NCI-H128 (cell line): ENCODE measurements around the gene SHC3.

Experiments used
- DNase-seq: peaks from one replicate; lab custom pipeline; 2025; ENCODE audit not compliant: unreplicated experiment; lab: John Stamatoyannopoulos, UW

SHC3 gene

DNA sequence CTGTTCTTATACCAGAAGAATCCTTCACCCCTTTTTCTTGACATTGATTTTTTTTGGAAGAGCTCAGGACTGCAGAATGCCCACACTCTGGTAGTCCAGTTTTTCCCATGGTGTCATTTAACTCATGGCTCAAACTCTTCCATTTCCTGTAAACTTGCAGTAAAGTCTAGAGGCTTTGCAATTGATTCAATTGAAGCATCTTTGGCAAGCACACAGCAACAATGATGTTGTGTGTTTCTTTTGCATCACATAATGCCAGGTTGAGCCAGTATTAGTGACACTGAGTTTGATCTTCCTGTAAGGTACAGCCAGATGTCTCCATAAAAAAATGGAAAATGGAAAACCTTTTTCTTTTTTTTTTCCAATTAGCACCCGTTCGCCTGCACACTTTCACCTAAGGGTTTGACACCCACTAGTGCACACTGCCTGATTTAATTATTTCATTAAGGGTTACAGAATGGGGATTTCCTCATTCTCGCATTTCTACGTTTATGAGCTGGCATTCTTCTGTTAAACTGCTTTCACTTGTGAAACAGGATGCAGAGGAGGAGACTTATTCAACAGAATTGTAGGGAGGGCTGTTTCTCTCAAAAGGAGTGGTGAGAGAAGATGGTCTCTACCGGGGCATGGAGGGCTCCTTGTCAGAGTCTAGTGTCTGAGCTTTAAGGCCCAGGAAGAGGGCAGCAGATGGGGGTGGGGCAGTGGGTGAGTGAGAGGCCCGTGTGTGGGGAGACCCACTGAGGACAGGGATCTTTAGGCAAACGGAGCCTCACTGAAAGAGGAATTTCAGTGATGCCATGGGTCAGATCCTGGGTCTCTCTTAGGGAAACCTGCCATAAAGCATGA is 189.6 kb downstream of the SHC3 start:
- no peak for DNase-seq

DNA sequence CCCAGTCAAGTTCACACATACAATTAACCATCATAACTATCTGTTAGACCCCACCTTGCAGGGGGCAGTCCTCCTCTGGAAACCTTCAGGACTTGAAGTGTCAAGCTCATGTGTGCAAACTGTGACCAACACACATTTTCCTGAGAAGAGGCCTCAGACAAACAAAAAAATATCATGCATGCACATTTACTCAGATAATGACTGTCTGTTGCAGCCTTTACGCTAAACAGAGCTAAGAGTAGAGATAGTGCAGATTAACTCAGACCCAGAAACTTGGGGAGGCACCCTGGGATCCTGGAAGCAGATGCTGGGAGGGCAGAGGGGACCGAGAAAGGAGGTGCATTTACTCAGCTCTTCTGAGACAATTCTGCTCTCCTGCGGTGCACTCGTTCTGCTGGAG is 191.0 kb downstream of the SHC3 start:
- DNase-seq = no peak

DNA sequence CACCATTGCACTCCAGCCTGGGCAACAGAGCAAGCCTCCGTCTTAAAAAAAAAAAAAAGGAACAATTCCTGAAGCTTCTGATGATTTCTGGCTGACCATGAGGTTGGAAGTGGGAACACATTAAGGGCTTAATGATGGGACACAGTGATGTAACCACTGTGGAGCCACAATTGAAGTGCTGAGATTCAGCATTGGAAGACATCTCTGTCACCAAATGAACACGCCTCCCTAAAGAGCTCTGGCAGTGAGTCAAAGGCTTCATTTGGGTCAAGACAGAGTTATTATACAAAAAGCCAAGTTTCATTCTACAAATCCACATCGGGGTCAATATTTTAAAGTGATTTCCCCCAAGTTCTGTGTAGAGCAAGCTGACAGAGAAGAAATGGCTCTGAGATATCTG is 191.8 kb downstream of the SHC3 start:
- DNase-seq = no peak

DNA sequence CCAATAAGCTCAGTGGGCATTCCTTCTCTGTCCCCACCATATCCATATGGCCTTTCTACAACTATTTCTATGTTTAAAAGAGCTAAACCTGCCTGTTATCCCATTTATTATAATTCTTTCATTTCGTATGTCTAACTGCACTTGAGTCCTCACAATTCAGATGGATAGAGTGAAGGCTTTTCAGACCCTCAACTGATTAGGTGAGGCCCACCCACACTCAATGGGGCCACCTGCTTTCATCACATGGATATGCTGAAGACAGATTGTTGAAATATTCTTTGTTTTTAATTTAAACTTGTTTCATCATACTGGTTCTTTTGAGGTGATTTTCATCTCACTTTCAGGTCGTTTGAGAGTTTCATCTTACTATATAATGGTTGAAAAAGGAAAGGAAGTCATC is 193.0 kb downstream of the SHC3 start:
- no peak for DNase-seq

DNA sequence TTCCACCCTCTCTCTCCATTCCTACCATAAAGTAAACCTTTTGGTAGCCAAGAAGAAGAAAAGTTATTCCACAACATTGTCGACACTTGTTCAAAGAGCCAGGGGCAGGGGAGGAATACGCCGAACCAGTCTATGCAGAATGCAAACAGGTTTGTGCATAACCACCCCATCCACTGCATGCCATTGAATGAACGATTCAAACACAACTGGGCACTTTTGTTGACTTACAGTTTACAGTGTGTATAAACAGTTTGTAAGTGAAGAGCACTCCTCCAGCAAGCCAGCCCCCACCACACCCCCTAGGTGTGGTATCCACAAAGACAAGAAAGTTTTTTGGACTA is 194.1 kb downstream of the SHC3 start:
- DNase-seq = no peak

DNA sequence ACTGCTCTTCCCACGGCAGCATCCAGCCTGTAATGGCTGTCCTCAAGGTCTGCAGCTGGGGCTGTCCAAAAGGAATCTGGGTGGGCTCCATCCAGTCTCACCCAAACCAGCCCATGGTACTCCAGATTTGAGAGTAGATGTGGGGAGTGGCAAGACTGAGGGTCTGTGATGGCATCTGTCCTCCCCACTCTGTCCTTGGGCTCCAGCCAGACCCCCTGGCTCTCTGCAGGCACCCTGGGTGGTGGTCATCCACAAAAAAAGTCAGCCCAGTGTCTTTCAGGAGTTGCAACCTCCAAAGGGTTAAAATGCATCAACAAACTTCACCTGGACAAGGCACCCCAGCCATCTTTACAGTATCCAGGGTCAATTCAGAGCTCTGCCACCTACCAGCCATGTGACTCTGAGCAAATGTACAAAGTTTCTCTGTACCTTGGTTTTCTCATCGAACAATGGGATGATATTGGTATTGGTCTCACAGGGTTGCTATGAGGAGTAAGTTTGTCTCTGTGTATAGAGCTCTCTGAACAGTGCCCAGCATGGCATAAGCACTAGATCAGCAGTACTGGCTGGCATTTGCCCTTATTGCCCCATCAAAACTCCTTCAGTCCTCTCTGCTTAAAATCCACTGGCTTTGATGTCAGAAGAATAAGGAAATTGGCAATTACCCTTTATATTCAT is 194.6 kb downstream of the SHC3 start:
- DNase-seq = no peak

DNA sequence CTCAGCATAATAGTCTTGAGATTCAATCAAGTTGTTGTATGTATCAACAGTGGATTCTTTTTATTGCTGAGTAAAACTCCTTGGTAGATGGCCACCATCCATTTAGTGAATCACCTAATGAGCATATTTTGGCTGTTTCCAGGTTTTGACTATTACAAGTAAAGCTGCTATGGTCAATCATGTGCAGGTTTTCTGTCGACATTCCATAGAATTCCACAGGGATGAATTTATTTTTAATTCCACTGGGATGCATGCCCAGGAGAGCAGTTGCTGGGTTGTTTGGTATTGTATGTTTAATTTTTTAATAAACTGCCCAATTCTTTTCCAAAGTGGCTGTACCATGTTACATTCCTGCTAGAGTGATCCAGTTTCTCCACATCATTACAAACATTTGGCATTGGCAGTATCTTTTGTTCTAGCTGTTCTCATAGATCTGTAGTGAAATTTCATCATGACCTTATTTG is 197.8 kb downstream of the SHC3 start:
- DNase-seq = no peak

DNA sequence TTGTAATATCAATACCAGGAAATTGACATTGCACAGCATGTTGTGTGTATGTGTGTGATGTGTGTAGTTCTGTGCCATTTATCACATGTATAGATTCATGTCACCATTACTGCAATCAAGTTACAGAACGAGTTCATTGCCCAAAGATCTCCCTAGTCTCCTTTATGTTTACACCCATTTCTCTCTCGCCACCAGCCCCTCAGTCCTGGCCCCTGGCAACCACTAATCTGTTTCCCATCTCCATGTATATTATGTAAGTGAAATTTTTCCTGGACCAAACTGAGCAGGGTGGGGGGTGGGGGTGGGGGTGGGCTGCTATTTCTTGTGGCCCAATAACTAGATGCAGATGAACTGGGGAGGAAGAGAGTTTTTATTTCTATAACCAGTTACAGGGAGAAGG is 198.8 kb downstream of the SHC3 start:
- no peak for DNase-seq

DNA sequence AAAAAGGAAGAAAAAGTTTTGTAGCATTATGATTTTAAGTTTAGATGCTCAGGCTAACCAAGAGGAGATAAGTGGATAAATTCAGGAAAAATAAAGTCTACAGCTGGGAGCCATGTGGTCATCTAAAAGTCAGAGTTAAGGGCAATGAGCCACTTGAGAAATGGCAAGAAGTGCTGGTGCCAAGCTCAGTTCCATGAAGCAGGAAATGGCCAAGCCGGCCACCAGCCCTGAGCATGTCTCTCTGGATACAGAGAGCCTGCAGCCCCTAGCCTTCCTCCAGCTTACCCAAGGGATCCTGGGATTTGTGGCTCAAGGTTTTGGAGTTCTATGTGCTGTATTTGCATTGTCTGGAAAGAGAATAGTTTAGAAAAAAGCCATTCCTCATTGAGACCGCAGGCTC is 199.6 kb downstream of the SHC3 start:
- DNase-seq = no peak

DNA sequence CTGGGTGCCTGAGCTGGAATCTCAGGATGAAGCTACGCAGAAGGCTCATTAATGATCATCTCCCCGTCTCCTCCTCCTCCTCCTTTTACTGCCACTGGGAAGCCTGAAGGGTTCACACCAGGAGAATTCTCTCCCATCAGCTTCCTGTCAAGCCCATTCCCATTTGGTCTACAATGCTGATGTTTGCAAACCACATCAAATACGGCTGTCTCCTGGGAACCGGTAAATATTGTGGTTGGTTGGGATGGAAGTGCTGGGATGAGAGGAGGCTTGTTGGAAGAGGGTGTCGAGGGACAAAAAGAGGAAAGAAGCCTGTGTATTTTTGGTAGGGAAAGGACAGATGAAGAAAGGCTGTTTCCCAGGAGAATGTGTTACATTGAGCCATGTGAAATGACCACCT is 200.6 kb downstream of the SHC3 start:
- DNase-seq = no peak

DNA sequence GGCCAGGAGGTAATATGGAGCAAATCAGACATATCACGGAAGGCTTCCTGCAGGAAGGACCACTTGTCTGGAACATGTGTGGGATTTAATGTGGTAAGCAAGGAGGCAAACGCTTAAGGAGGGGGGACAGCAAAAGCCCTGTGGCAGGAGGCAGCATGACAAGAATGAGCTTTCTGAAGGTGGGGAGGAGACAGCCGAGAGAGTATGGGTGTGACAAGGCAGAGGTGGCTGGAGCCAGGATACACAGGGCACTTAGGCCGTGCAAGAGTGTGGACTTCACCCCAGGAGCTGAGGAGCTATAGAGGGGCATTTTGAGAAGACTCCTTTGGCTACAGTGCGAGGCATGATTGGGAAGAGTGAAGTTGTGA is 201.7 kb downstream of the SHC3 start:
- DNase-seq = no peak

DNA sequence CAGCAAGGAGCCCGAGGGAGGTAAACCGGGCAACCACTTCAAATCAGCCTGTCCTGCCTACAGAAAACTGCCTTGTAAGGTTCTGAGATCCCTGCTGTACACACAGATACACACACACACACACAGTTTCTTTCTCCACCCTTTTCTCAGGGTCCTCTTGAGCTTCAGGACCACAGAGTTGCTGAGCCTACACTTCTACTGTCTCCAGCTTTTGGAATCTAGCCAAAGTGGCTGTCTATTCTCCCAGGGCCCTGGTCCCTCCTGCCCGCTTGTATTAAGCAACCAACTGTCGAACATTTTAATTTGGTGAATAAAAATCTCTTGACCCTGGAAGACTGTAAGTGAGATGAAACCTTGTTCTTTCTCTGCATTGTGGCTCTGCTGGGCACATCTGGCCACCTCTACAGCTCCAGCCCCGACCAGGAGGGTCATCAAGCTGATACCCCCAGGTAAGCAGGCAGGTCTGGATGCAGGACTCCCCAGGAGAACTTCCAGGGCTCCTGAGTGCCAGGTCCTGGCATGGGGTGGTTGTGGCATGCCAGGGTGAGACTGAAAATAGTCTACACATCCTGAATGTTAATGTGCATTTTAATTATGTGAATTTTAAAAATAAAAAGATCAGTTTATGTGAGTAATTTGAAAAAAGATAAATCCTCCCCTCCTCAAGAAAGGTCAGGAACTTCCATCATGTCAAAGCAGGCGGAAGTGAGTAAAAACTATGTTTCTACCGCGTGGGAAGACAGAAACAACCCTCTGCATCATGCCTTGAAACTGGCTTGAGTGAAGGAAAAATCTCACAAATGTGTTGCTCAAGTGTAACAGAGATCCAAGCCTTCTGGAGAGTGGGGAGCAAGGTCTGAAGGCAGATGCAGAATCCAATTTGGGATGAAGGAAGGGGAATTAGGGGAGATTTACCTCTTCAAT is 202.4 kb downstream of the SHC3 start:
- DNase-seq = no peak

DNA sequence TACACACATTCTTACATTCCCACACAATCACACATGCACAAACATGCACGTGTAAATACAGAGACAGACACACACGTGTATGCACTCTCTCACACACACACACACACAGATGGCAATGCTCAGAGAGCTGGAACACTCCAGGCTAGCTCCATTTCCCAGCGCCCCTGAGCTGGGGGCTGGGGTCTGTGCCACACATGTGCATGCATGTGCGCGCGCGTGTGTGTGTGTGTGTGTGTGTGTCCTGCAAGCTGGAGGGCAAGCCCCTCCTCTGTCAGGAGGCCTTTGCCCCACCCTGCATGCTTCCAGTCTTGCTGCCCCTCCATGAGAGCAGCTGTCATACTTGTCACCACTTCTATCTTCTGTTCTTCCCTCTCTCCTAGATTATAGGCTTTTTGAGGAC is 204.0 kb downstream of the SHC3 start:
- DNase-seq = no peak

DNA sequence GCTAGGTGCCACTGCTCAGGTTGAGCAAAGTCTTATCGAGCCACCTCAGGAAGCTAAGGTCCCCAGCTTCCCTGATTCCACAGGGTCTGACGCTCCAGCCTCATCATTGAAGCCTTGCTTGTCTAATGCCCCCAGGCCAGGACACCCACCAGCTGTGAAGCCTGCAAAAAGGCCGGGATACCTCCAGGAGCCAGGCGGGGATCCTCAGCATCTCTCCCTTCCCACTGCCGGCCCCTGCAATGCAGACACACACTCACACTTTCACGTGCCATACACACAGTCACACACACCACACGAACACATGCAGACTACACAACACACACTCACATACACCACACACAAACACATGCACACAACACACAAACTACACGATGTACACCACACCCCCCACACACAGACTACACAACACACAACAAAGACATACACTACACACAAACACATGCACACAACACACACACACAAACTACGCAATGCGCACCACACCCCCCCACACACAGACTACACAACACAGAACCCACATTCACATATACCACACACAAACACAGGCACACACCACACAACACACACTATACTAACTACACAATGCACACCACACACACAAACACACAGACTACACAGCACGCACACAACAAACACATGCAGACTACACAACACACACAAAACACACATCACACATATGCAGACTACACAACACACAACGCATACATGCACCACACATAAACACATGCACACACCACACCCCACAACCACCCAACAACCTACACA is 205.2 kb downstream of the SHC3 start:
- no peak for DNase-seq

DNA sequence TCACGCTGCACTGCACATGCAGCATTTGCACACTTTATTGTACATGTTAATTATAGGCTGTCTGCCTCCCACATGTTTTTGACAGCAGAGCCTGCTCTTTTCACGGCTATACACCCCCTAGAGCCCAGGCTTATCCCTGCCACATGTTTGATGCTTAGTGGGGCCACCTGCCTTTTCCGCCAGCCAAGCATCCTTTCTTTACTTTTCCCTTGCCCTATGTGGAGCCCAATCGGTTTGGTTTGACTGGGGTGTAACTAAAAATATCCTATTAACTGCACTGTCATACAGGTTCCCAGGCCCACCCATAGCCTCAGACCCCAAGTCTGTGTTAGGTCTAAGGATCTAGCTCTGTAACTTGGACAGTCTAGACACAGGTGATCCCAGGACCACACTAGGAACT is 206.2 kb downstream of the SHC3 start:
- DNase-seq = no peak

DNA sequence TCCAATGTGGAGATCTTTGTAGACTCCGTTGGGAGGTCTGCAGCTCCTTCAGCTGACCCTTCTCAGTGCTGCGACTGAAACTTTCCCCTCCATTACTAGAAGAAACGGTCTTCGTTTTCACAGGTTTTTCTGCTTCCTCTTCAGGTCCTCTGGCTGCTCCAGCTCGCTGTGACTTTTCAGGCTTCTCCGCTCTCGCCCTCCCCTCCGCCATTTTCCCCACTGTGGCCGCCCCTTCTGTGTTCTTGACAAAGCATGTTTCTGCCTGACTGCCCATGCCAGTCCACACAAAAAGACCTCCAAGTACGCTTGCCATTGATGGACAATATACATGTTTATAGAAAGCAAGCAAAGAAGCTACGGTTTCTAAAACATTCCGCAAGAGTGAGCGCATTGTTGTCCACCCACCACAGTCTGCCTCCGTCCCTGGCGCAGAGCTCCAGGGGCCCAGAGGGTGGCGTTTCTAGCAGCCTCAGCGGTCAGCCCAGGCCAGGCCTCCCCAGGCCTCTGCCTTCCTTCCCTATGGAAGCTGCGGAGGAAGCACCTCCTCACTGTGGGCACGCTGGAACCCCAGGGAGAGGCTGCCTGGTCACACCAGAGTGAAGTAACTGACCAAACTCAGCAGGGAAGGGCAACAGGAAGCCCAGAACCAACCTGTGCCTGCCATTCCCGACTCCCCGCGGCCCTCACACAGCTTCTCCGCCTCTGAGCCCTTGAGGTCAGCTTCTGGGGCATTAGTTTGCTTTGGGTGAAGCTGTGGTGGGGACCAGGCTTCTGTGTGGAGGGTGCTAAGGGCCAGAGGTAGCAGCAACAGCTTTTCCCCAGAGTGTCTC is 207.3 kb downstream of the SHC3 start:
- DNase-seq = no peak

DNA sequence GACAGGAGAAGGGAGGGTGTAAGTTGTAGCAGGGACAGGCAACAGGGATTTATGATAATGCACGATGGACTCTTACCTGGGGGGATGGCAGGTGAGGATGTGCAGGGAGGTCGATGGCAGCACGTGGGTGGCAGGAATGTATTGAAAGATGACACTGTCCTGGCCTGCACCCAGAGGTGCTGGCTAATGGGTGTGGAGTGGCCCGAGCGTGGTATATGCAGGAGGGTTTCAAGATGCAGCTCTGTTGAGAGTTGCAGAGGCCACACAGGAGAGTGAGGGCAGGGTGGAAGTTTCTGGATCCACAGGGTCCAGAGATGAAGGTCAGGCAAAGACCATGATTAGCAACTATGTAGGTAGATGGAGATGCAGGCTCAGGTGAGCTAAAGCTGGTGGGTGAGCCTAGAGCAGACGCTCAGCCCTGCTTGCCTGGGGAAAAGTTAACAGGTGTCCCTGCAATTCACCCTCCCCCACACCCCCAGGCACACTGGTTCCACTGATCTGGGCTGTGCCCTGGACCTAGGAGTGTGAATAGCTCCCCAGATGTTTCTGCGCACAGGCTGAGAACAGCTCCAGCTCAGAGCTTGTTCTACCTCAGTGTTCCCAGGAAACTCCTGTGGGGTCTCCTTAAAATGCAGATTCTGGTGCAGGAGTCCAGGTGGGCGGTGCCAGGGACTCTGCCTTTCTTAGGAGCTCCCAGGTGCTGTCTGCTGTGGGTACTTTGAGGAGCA is 208.8 kb downstream of the SHC3 start:
- DNase-seq = no peak

DNA sequence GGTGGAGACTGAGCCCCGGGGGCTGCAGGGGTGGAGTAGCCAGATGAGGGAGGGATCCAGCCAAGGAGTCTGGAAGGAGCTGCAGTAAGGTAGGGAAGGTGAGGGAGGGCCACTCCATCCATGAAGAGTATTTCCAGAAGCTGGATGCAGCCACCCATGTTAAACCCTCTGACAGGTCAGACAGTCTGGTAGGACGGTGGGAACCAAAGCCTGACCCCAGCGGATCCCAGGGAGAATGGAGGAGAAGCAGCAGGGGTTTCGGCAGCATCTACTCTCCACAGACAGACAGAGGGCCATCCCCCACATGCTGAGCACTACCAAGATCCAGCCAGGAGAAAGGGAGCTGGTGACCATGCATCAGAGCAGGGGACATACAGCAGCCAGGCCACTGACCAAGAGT is 209.8 kb downstream of the SHC3 start:
- no peak for DNase-seq

DNA sequence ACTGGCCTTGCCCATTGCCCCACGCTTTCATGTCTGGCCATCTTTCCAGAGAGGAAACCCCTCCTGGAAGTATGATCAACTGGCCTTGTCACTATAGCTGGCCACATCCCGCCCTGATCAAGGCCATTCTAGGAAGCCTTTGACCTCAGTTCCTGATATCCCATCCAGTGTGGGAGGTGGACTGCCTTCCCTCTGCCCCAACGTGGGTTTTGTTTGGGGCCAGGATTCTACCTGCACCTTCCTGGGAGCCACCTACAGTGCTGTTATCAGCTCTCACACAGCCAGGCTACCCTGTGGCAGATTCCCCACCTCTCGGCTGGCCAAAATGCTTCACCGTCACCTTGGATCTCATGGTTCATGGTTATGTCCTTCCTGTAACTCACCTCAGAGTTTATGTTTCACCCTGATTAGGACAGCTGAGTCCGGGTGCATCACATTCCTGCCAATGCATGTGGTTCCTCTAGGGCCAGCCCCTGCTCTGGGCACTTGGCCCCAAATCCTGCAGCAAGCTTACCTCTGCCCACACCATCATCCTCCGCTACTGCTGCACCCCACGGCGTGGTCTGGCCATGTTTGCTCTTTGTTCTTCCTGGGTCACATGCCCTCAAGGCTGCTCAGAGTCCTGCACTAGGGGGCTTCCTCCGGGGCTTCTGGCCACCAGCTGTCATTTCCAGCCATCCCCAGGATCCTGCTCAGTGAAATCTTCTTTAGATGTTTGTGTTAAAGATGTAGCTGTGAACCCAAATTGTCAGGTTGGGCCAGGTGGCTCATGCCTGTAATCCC is 211.5 kb downstream of the SHC3 start:
- DNase-seq = no peak
